Stimulated activated CD8-positive, alpha-beta memory T cell treated with anti-CD3 and anti-CD28 coated beads, Interleukin-7, amount 100 ng/mL, for 1 hour (primary cell): ENCODE results near the gene AURKA.

Experiments used
- DNase-seq, 2 donors: peaks; one replicate each; pipeline ENCODE4 v3.0.0-alpha.2; 2020; ENCODE audit warnings: low read depth in 2 of 2

Gene AURKA

GRCh38 chr20:56392132-56392880 is at the start of gene AURKA, which contains the start of gene CSTF1:
Gene AURKA, minus strand, starts transcription at chr20:56392215. Its CDS starts 4,018 bp downstream, at chr20:56388197.
Gene CSTF1, plus strand, starts transcription at chr20:56392645. Its CDS starts 2,908 bp downstream, at chr20:56395553.
- peak; percentile 98 to 99 for DNase-seq

DNA sequence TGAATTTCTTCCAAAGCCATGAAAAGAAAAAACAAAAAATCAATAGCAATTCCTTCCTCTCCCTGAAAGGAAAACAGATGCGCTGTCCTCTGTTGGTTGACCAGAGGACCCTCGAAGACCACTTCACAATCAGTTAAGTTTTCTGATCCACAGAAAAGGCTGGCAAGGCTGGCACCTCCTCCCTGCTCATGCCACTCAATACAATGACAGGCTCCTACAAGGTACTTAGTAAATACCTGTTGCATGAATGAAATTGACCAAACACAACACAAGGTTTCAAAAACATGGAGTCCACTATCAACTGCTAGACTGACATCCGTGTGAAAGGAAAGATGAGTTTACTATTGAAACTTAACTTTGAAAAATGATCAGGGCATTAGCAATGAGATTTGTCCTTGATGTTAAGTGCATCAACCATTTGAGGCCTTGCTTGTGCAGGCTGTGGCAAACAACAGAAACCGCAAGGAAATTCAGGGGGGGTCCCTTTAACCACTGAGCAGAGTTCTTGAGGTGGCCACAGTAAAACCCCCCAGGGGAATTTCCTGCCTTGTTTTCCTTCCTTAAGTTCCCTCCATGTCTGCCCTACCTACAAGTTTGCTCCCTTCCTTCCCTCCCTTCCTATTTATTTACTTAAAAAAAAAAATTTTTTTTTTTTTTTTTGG is 48.5 kb upstream of the AURKA start:
- DNase-seq, result peak; percentile 19 to 53

- DNase-seq, result no peak
Observed at GRCh38 chr20:56439771-56440291, 47.8 kb upstream of the AURKA start.

DNA sequence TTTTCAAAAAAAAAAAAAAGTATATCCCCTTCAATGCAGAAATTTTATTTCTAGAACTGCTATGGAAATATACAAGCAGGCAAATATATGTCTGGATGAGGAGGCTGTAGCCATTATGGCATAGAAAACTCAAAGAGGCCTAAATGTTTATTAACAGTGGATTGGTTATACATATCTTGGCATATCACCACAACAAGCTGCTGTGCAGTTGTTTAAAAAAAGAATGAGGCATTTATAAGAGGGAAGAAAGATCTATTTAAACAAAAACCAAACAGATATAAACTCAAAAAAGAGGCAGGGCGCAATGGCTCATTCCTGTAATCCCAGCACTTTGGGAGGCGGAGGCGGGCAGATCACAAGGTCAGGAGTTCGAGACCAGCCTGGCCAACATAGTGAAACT is 46.3 kb upstream of the AURKA start:
- no peak for DNase-seq

DNA sequence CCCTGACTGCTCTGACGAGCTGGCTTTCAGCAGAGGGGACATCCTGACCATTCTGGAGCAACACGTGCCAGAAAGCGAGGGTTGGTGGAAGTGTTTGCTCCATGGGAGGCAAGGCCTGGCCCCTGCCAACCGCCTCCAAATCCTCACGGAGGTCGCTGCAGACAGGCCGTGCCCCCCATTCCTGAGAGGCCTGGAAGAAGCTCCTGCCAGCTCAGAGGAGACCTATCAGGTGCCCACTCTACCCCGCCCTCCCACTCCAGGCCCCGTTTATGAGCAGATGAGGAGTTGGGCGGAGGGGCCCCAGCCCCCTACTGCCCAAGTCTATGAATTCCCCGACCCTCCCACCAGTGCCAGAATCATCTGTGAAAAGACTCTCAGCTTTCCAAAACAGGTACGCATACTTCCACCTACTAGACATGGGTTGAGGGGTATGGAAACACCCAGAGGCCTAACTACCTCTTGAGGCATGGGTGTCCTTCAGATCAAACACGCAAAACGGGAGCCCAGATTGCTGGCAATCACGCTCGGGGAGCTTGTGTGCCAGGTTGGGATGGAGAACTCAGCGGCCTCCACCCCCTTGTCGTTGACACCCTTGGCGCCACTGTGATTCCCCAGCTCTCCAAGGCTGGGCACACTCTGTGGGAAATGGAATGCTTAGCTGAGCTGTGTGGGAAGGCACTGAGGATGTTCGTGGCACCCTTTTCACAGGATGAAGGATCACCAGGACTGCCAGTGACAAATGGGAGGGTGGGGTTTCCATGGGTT is 45.4 kb upstream of the AURKA start:
- DNase-seq, result no peak

DNA sequence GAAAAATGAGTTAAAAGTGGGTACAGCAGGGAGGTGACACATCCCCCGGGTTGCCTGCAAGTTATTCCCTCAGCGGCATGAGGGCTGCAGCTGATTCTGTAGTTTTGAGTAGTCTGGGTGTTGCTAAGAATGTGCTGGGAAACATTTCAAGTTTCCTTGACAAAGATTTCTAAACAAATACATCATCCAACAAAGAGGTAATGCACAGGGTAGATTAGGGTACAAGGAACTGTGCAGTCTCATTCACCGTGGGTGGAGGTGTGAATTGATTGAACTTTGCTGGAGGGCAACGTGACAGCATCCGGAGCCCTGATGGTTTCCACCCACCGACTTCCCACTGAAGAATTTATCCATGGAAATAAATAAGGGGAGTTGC is 41.9 kb upstream of the AURKA start:
- DNase-seq, result no peak

DNA sequence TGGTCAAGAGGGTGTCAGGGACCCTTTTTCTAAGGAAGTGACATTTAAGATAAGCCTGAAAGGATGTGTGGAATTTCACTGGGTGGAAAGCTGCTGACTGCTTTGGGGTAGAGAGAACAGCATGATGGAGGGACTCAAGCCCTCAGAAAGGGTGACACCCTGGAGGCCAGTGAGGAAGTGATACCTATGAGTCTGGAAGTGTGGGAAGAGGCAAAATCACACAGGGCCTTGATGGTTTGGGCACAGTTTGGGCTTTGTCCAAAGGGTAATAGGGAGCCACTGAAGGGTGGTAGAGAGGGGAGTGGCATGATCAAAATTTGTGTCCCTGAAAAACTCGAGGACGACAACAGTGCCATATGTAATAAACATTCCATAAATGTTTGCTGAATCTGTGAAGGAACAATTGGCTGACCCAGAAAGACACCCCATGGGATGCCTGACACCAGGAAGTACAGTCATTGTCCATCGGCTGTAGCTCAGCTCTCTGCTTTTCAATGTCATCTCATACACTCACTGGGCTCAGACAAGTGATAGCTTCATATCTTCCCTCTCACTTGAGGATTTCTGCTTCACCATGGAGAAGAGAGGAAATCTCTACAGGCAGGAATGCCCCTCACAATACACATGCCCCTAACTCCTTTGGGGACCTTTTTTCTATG is 41.3 kb upstream of the AURKA start:
- no peak for DNase-seq

GRCh38 chr20:56431471-56431870 is 39.5 kb upstream of the AURKA start:
- no peak for DNase-seq

GRCh38 chr20:56430957-56431356 is 38.9 kb upstream of the AURKA start:
- no peak for DNase-seq

DNA sequence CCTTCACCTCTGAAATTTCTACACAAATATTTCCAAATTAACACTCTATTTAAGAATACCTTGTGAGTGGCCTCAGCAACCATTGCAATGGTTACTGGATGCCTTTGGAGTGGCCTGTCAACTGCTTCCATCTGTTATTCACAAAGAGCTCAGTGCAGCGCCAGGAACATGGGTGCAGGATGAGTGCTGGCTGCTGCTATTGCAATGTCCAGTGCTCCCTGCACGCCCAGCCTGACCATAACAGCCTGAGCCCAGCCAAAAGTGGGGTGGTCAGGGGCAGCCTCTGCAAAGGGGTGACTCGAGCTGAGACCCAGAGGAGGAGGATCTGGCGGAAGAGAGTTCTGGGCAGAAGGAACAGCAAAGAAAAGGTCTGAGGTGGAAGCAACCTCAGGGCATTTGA is 38.4 kb upstream of the AURKA start:
- no peak for DNase-seq

DNA sequence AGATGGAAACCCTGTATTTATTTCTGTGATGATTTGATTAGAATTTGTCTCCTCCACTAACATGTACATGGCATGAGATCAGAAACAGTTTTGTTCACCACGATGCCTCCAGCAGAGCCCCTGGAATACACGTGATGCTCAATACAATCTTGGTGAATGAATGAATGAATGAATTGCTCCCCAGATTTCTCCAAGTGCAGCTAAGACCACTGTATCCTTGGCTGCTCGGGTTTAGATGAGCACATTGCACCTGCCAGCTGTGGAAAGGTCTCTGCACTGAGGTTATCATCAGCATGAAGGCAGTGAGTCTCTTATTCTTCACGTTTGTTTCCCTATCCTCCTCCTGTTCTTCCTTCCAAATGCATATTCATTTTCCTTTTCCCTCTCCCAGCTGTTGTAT is 37.9 kb upstream of the AURKA start:
- DNase-seq, result no peak

GRCh38 chr20:56429502-56429901 is 37.5 kb upstream of the AURKA start:
- no peak for DNase-seq

GRCh38 chr20:56428881-56429280 is 36.9 kb upstream of the AURKA start:
- no peak for DNase-seq

- no peak for DNase-seq
Observed at GRCh38 chr20:56428410-56428809, 36.4 kb upstream of the AURKA start.

DNA sequence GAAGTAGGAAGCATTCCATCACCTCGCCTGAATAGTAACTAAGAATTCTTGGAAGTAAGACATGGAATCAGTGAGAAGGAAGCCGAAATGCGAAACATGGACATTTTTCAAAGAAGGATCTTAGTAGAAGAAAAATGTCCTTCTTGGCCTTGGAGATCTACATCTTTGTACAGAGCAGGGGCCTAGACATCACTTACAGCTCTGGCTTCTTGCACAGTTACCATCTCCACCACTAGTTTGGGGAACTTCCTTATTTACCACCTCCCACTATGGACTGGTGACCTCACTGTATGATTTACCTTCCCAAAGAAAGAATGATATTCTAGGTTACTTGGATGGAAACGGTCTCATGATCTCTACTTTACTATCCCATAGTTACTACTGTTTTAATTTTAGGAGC is 35.8 kb upstream of the AURKA start:
- no peak for DNase-seq

DNA sequence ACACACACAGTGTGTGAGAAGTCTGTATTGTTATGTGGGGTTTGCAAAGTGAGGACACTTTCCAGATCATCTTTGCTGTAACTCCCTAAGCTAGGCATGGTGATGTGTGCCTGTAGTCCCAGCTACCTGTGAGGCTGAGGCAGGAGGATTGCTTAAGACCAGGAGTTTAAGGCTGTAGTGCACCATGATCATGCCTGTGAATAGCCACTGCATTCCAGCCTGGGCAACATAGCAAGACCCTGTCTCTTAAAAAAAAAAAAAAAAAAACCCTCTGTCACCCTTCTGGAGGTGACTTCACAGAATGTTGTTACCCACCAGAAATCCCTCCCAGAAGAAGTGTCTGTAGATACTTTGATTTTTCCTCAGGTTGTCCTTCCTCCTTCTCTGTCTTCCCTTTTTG is 34.9 kb upstream of the AURKA start:
- DNase-seq, result no peak

GRCh38 chr20:56426026-56426425 is 34.0 kb upstream of the AURKA start:
- DNase-seq, result no peak

GRCh38 chr20:56424931-56425330 is 32.9 kb upstream of the AURKA start:
- no peak for DNase-seq

DNA sequence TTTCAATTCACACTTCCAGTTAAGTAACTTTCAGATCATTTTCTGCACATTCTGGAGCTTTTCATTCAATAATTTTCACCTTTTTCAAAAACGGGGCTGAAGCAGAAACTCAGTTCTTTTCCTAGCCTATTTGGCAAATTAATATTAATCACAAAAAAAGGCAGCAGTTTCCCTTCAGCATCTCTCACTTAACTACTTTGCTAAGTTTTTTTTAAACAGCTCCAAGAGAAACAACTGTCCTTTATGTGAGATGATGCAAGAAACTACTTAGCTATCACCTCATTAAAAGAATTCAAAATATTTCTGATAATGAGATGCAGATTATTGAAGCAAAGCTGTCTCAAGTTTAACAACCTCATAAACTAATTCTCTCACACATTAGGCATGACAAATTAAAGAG is 31.9 kb upstream of the AURKA start:
- DNase-seq, result no peak

GRCh38 chr20:56423211-56423610 is 31.2 kb upstream of the AURKA start:
- DNase-seq, result no peak

DNA sequence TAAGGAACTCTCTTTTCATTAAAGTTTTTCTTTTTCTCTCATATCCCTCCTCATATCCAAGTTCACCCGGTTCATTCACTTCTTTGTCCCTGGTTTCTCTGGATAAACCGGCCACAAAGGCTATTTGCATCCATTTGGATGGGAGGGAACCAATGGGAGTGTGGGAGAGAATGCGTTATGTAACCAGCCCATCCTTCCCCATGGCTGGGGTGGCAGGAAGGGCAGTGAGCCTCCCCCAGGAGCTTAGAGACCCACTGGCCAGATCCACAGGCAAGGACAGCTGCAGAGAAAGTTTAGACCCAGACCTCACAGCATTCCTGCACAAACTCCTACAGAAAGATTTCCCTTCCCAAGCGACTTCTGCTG is 30.8 kb upstream of the AURKA start:
- no peak for DNase-seq
